Lower leg skin (tissue), 4 donors: ENCODE measurements around the gene RHBDL1. TPM values are rescaled to one million over a fixed set of nuclear protein-coding genes. Genes with fewer than 3 reads are reported as not detected.
"Not testable (repeated sequence)": the region's sequence is repeated elsewhere in the genome, so short reads cannot be mapped to it uniquely, and the experiment has no call there.

Source experiments
- DNase-seq, 2 donors: peaks; one replicate each; pipeline ENCODE4 v3.0.0-alpha.2; 2019; ENCODE audit warnings: low spot score in 2 of 2
- H3K4me3 ChIP-seq: fragments of 200-600 bp; sonication (generic); 2 replicates; pipeline ENCODE4 v1.5.1; 2017; ENCODE audit warnings: mild to moderate bottlenecking, low read depth; ENCODE audit not compliant: poor library complexity, severe bottlenecking
- POLR2A ChIP-seq, 2 donors: fragments of 450-650 bp; IDR thresholded peaks; one replicate each; pipeline ENCODE4 v1.6.1; 2016 to 2017; ENCODE audit warnings: antibody characterized with exemption in 2 of 2, mild to moderate bottlenecking in 1 of 2, moderate library complexity in 1 of 2
- WGBS, 2 donors: methylation state at CpG; one replicate each; pipeline ENCODE4 v1.1.5; 2018; 5-methylcytosine and 5-hydroxymethylcytosine counted together
- intact Hi-C: fragments of 100-400 bp; cut with DNase I; formaldehyde crosslinking; loops from one replicate; pipeline ENCODE4 v1.15.0; 2023; ENCODE audit warnings: low total_unique reads
- total RNA-seq, 4 donors: library from RNA; depleted of rRNA; stranded (reverse); fragments of >200 nt; gene quantifications; one replicate each; pipeline ENCODE4 v1.1.0, GENCODE V29; 2016
- TF ChIP-seq, protein P1 (sequence below), 3 donors: fragments of 450-650 bp; IDR thresholded peaks; one replicate each; pipeline ENCODE4 v1.5.1; 2016; ENCODE audit warnings: antibody characterized with exemption in 3 of 3, mild to moderate bottlenecking in 3 of 3, moderate library complexity in 2 of 3

RHBDL1 gene
- total RNA-seq, 4 donors from 2014 or later = 1.4 to 5.3 (median 2.6) TPM

DNA sequence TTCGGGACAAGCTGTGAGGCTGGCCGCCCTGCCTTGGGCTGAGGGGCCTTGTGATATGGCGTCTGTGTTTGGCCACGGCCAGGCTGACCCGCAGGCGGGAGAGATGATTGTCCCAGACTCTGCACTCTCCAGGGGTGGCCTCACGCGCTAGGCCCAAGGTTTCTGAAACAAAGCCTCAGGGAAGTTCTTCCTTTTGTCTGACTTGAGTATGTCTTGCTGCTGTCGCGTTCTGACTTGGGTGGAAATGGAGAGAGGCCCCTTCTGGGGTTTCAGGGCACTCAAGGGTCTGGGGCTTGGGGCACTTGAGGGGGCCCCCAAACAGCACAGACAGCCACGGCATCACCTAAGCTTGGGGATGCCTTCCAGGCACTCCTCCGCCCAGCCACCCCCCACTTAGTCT, 35.6 kb downstream of the RHBDL1 start:
- no peak for DNase-seq
- intact Hi-C loops = loop anchor here (5.0 to 10.0 kb wide), 2 partner anchors 71 to 384 kb away; partner anchors contain the start of gene C1QTNF8
- WGBS, 2 donors = 55 to 61% methylated on average over 9 to 12 of the region's 12 CpGs
- no peak overlapping the region for H3K4me3 ChIP-seq
- TF ChIP-seq, protein P1, sequence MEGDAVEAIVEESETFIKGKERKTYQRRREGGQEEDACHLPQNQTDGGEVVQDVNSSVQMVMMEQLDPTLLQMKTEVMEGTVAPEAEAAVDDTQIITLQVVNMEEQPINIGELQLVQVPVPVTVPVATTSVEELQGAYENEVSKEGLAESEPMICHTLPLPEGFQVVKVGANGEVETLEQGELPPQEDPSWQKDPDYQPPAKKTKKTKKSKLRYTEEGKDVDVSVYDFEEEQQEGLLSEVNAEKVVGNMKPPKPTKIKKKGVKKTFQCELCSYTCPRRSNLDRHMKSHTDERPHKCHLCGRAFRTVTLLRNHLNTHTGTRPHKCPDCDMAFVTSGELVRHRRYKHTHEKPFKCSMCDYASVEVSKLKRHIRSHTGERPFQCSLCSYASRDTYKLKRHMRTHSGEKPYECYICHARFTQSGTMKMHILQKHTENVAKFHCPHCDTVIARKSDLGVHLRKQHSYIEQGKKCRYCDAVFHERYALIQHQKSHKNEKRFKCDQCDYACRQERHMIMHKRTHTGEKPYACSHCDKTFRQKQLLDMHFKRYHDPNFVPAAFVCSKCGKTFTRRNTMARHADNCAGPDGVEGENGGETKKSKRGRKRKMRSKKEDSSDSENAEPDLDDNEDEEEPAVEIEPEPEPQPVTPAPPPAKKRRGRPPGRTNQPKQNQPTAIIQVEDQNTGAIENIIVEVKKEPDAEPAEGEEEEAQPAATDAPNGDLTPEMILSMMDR (IDR thresholded peaks at IDR 0.05) = no peak
- no peak for TF ChIP-seq POLR2A (IDR thresholded peaks at IDR 0.05)

DNA sequence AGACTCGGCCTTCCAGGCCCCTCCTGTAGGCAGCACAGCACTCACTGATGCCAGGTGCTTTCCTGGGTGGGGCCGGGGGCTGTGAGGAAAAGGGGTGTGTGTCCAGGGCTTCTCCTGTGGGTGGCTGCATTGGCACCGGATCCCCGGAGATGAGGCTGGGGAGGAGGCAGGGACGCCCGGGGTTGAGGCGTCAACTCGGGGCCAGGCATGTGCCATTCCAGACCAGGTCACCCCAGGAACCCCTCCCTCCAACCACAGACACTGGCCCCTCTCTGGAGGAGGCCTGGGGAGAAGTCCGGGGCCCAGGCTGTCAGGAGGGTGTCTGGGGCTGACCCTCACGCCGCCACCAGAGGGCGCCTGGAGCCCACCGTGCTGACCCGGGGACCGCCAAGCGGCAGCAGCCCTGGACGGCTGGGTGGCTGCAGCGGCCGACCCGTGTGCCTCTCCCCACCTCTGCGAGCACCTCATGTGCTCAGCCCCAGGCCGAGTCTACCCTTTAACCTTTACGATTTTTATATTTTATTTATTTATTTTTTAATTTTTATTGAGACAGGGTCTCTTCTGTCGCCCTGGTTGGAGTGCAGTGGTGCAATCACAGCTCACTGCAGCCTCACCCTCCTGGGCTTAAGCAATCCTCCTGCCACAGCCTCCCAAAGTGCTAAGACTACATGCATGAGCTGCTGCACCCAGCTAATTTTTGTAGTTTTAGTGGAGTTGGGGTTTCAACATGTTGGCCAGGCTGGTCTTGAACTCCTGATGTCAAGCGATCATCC, 36.3 kb downstream of the RHBDL1 start:
- H3K4me3 ChIP-seq = no peak overlapping the region
- intact Hi-C loops = loop anchor here (5.0 to 10.0 kb wide), 2 partner anchors 71 to 383 kb away; partner anchors contain the start of gene C1QTNF8
- TF ChIP-seq, protein P1 (IDR thresholded peaks at IDR 0.05) = peak in 1 of 3 donors; percentile 35
- TF ChIP-seq POLR2A (IDR thresholded peaks at IDR 0.05) = no peak
- WGBS, 2 donors = 8 to 13% methylated on average over 24 to 25 of the region's 25 CpGs
- DNase-seq = peak in 1 of 2 donors; percentile 95

DNA sequence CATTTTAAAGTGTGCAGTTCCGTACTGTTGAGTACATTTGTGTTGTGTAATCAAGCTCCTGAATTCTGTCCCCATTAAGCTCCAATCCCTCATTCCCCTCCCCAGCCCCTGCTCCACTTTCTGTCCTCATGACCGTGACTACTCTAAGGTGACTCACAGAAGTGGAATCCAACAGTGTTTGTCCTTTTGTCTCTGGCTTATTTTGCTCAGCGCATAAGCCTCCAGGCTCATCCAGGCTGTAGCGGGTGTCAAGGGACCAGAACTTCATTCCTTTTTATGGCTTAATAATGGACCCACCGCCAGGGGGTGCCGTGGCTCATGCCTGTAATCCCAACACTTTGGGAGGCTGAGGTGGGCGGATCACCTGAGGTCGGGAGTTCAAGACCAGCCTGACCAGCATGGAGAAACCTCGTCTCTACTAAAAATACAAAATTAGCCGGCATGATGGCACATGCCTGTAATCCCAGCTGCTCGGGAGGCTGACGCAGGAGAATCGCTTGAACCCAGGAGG, 37.3 kb downstream of the RHBDL1 start:
- not testable (repeated sequence) for DNase-seq, H3K4me3 ChIP-seq
- 20 to 33% methylated on average over 10 to 13 of the region's 13 CpGs for WGBS, 2 donors
- intact Hi-C loops = loop anchor here (5.0 to 10.0 kb wide), 2 partner anchors 70 to 382 kb away; partner anchors contain the start of gene C1QTNF8

DNA sequence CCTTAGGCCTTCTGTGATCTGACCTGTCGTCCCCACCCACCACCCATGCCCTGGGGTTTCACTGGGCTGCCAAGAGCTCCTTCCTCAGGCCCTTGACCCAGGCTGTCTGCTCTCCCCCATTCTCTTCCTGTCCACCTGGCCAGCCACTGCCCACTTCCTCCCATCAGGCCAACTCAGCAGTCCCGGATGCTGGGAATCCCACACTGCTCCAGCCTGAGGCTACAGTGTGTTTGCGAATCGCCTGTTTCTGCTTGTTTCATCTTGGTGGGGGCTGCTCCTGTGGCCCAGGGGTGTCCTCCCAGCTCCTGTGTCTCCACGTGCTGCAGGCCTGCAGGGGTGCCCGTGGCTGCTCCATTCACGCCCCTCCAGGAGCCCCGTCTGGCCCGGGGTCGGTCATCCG, 38.6 kb downstream of the RHBDL1 start:
- 48 to 59% methylated on average over 9 to 11 of the region's 11 CpGs for WGBS, 2 donors
- intact Hi-C loops = loop anchor here (5.0 to 10.0 kb wide), 2 partner anchors 68 to 381 kb away; partner anchors contain the start of gene C1QTNF8
- DNase-seq = no peak
- TF ChIP-seq, protein P1 (IDR thresholded peaks at IDR 0.05) = no peak
- TF ChIP-seq POLR2A (IDR thresholded peaks at IDR 0.05) = no peak
- no peak overlapping the region for H3K4me3 ChIP-seq

DNA sequence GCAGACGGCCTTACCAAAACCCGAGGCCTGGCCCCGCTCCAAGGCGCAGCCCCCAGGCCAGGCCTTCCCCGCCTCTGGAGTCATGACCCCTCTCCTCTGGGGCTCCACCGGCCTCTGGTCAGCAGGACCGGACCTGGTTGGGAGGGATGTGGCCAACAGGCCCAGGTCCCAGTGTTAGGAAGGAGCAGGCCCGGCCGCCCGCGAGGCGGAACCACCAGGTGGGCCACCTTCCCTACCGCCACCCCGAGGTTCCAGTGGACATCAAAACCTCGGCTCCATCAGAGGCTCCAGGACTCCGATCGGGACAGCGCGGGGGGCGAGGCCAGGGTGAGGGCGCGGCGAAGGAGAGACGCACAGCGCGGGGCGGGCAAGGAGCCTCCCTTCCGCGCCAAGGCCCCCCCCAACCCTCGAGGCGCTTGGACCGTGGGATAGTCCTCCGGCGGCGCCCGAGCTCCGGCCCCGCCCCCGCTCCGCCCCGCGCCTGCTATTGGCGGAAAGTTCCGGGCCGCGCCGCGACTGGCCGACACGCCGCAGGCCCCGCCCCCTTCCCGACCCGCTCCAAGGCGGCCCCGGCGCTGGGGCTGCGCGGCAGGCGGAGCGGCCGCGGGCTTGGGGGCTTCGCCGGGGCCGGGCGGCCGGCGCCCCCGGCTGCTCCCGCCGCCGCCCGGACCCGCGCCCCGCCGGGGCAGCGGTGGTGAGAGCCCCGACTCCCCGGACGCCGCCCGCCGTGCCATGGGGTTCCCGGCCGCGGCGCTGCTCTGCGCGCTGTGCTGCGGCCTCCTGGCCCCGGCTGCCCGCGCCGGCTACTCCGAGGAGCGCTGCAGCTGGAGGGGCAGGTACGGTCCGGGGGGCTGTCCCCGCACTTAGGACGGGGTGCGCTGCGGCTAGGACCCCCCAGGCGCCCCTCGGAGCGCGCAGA, 39.3 kb downstream of the RHBDL1 start, which contains the start of gene METRN:
METRN (plus strand) TSS at position 561 of the 919 bp plus-strand sequence; CDS start at position 733, 172 bp downstream.
- H3K4me3 ChIP-seq = peak within 1 kb of the TSS; percentile 29
- intact Hi-C loops = loop anchor here (5.0 to 10.0 kb wide), 2 partner anchors 67 to 380 kb away; partner anchors contain the start of gene C1QTNF8
- TF ChIP-seq POLR2A (IDR thresholded peaks at IDR 0.05) = no peak
- TF ChIP-seq, protein P1 (IDR thresholded peaks at IDR 0.05) = no peak
- DNase-seq = peak; percentile 81 to 98
- WGBS, 2 donors = 3 to 7% methylated on average over 18 to 49 of the region's 108 CpGs
